K562 (cell line): ENCODE results near the gene CNOT6L. TPM values are rescaled to one million over a fixed set of nuclear protein-coding genes. Genes with fewer than 3 reads are reported as not detected.

Source experiments
- CBFA2T3 ChIP-seq: fragments of 450-650 bp; IDR thresholded peaks from 2 replicates; pipeline ENCODE4 v1.6.1; 2017
- ESRRB ChIP-seq: fragments of 250-450 bp; sonication (Bioruptor Pico); IDR thresholded peaks from 2 replicates; pipeline ENCODE4 v1.5.0; 2020; ENCODE audit warnings: mild to moderate bottlenecking, moderate library complexity, borderline replicate concordance
- EWSR1 ChIP-seq: fragments of 450-650 bp; IDR thresholded peaks from 2 replicates; pipeline ENCODE4 v1.6.1; 2018; ENCODE audit warnings: borderline replicate concordance, mild to moderate bottlenecking, low read depth, moderate library complexity; ENCODE audit not compliant: partially characterized antibody
- ILF3 ChIP-seq: fragments of 450-650 bp; IDR thresholded peaks from 2 replicates; pipeline ENCODE4 v1.6.1; 2018; ENCODE audit warnings: antibody characterized with exemption, mild to moderate bottlenecking, moderate library complexity, borderline replicate concordance
- MTA3 ChIP-seq: fragments of 450-650 bp; formaldehyde crosslinking; IDR thresholded peaks from 2 replicates; pipeline ENCODE4 v1.6.1; 2017; ENCODE audit warnings: mild to moderate bottlenecking, borderline replicate concordance
- MYNN ChIP-seq, 2 experiments: sonication (generic); formaldehyde crosslinking in 1 of 2; IDR thresholded peaks; 2 replicates each; pipeline versions ENCODE4 v1.5.0 to v1.6.1; 2016 to 2020; ENCODE audit warnings: antibody characterized with exemption in 1 of 2, missing genetic modification reagents in 1 of 2
- PKNOX1 ChIP-seq: fragments of 450-650 bp; IDR thresholded peaks from 2 replicates; pipeline ENCODE4 v1.6.1; 2016
- RBFOX2 ChIP-seq: fragments of 200-400 bp; formaldehyde crosslinking; IDR thresholded peaks from 2 replicates; pipeline ENCODE4 v1.6.1; 2017; ENCODE audit warnings: low read depth, mild to moderate bottlenecking, low read length, moderate library complexity
- RBM39 ChIP-seq: fragments of 200-400 bp; formaldehyde crosslinking; optimal IDR thresholded peaks from 2 replicates; pipeline ENCODE3; 2018; ENCODE audit warnings: low read depth, low read length
- SNRNP70 ChIP-seq: fragments of 200-400 bp; formaldehyde crosslinking; optimal IDR thresholded peaks from 2 replicates; pipeline ENCODE3; 2017; ENCODE audit warnings: low read depth, low read length
- THAP12 ChIP-seq: fragments of 250-450 bp; sonication (Bioruptor Pico); IDR thresholded peaks from 2 replicates; pipeline ENCODE4 v1.9.0; 2021; ENCODE audit warnings: mild to moderate bottlenecking, inconsistent platforms
- TSHZ1 ChIP-seq: fragments of 250-450 bp; sonication (Bioruptor Pico); IDR thresholded peaks from 2 replicates; pipeline ENCODE4 v1.4.0; 2020; ENCODE audit warnings: mild to moderate bottlenecking, moderate library complexity
- ZBED1 ChIP-seq: IDR thresholded peaks from 2 replicates; pipeline ENCODE4 v1.6.1; 2014
- ZNF124 ChIP-seq: sonication (generic); formaldehyde crosslinking; IDR thresholded peaks from 2 replicates; pipeline ENCODE4 v1.8.1; 2022; ENCODE audit warnings: missing genetic modification reagents
- ZNF408 ChIP-seq: fragments of 250-450 bp; sonication (Bioruptor Pico); IDR thresholded peaks from 2 replicates; pipeline ENCODE4 v1.4.0; 2020; ENCODE audit warnings: low read depth, mild to moderate bottlenecking, moderate library complexity
- ZNF77 ChIP-seq: fragments of 250-450 bp; sonication (Bioruptor Pico); IDR thresholded peaks from 2 replicates; pipeline ENCODE4 v1.5.0; 2020
- ZNF780A ChIP-seq: fragments of 250-450 bp; sonication (Bioruptor Pico); IDR thresholded peaks from 2 replicates; pipeline ENCODE4 v1.5.0; 2021; ENCODE audit warnings: mild to moderate bottlenecking
- ZZZ3 ChIP-seq: fragments of 450-650 bp; IDR thresholded peaks from 2 replicates; pipeline ENCODE4 v1.6.1; 2016; ENCODE audit warnings: antibody characterized with exemption, mild to moderate bottlenecking, moderate library complexity
- polyA plus RNA-seq, 8 experiments: library from polyadenylated mRNA; depleted of rRNA in 4 of 8; stranded (reverse) in 5 of 8; unstranded in 3 of 8; fragments of >200 nt; fragmentation: Nextera tagmentation in 2 of 8; fragmentation: Illumina TruSeq in 1 of 8; extraction: Ambion mirVana in 2 of 8; extraction: Trizol in 1 of 8; gene quantifications; 2 replicates each; pipeline versions ENCODE4 v1.2.1 to v1.2.3, GENCODE V29; 2011 to 2014; ENCODE audit warnings: inconsistent platforms in 1 of 8, missing spikeins in 1 of 8
- total RNA-seq, 7 experiments: library from RNA; depleted of rRNA in 6 of 7; stranded (reverse); fragments of >200 nt in 6 of 7; fragmentation: Illumina TruSeq in 2 of 7; extraction: Trizol in 2 of 7; gene quantifications; 2 replicates each; pipeline versions ENCODE4 v1.2.1 to v1.2.3, GENCODE V29; 2011 to 2021; ENCODE audit warnings: low replicate concordance in 1 of 7
- TF ChIP-seq, protein P1 (sequence below): fragments of 450-650 bp; formaldehyde crosslinking; conservative IDR thresholded peaks from 2 replicates; pipeline ENCODE4 v1.4.0; 2022; ENCODE audit warnings: mild to moderate bottlenecking, missing genetic modification characterization
- TF ChIP-seq, protein P2 (sequence below): sonication (generic); formaldehyde crosslinking; IDR thresholded peaks from 2 replicates; pipeline ENCODE4 v1.8.0; 2022; ENCODE audit warnings: mild to moderate bottlenecking, missing genetic modification reagents

CNOT6L gene
- total and polyA plus RNA-seq, 9 of the 15 experiments (the other 6 are each of a cell fraction or from before 2014, with no cell fraction given) = 3.7 to 27.9 (median 6.5) TPM

- TF ChIP-seq THAP12 (CRISPR knock-in tag) (peak; percentile 65; the same call in 1 of the 2 replicates), ESRRB (CRISPR knock-in tag) (no peak), ZNF77 (no peak), RBM39 (no peak), ILF3 (peak; percentile 52; the same call in 1 of the 2 replicates), RBFOX2 (peak; percentile 74), ZBED1 (no peak), TSHZ1 (no peak), ZNF780A (CRISPR knock-in tag) (no peak), EWSR1 (no peak), MTA3 (no peak; the same call in none of the 2 replicates), ZNF124 (CRISPR knock-in tag) (no peak), MYNN (IDR thresholded peaks at IDR 0.05) (no peak), MYNN (CRISPR knock-in tag; IDR thresholded peaks at IDR 0.05) (no peak), ZNF408 (no peak), PKNOX1 (no peak), CBFA2T3 (no peak), ZZZ3 (no peak), SNRNP70 (no peak)
- TF ChIP-seq, protein P1, sequence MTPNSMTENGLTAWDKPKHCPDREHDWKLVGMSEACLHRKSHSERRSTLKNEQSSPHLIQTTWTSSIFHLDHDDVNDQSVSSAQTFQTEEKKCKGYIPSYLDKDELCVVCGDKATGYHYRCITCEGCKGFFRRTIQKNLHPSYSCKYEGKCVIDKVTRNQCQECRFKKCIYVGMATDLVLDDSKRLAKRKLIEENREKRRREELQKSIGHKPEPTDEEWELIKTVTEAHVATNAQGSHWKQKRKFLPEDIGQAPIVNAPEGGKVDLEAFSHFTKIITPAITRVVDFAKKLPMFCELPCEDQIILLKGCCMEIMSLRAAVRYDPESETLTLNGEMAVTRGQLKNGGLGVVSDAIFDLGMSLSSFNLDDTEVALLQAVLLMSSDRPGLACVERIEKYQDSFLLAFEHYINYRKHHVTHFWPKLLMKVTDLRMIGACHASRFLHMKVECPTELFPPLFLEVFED (CRISPR knock-in tag) = no peak
- TF ChIP-seq, protein P2, sequence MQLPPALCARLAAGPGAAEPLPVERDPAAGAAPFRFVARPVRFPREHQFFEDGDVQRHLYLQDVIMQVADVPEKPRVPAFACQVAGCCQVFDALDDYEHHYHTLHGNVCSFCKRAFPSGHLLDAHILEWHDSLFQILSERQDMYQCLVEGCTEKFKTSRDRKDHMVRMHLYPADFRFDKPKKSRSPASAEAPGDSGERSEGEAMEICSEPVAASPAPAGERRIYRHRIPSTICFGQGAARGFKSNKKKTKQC (CRISPR knock-in tag) = no peak
These were observed at the start of gene CNOT6L (continued) for GRCh38 chr4:77818602-77819403.
